Mononuclear cell (primary cell): ENCODE results near the gene AGPAT2. TPM values are rescaled to one million over a fixed set of nuclear protein-coding genes. Genes with fewer than 3 reads are reported as not detected.
"Not testable (repeated sequence)": the region's sequence is repeated elsewhere in the genome, so short reads cannot be mapped to it uniquely, and the experiment has no call there.

Source experiments
- H3K27me3 ChIP-seq: 2 replicates; pipeline ENCODE4 v1.6.0; 2011; ENCODE audit warnings: low read length, control low read depth; ENCODE audit not compliant: insufficient read depth
- H3K4me1 ChIP-seq: 2 replicates; pipeline ENCODE4 v1.5.1; 2011; ENCODE audit warnings: mild to moderate bottlenecking, low read length, control low read depth; ENCODE audit not compliant: insufficient read depth
- H3K4me3 ChIP-seq: 2 replicates; pipeline ENCODE4 v1.5.1; 2011; ENCODE audit warnings: mild to moderate bottlenecking, low read length, moderate library complexity
- H3K9me3 ChIP-seq: 2 replicates; pipeline ENCODE4 v1.5.1; 2011; ENCODE audit warnings: low read depth, mild to moderate bottlenecking, control low read depth, low read length
- total RNA-seq: library from RNA; depleted of rRNA; stranded (reverse); fragments of >200 nt; gene quantifications from one replicate; pipeline ENCODE4 v1.2.3, GENCODE V29; 2012

The AGPAT2 gene
- total RNA-seq, 1 donor, result 18.7 TPM

DNA sequence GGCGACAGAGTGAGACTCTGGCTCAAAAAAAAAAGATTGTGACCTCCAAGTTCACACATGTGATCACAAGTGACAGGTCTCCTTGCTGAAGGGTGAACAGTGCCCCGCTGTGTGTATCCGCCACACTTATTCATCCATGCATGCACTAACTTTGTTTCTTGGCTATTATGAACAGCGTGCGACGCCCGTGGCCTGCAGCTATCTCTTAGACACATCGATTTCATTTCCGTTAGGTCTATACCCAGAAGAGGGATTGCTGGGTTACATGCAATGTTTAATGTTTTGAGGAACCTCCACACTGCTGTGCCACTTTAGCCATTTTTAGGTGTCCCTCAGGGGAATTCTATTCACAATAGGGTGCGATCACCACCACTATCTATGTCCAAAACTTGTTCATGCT lies 36.6 kb downstream of the AGPAT2 start:
- H3K4me3 ChIP-seq, result no peak overlapping the region
- H3K27me3 ChIP-seq, result peaks cover 19% of the 10 kb centered on the region
- H3K4me1 ChIP-seq, result peaks cover 18% of the 10 kb centered on the region
- no peaks in the 10 kb centered on the region for H3K9me3 ChIP-seq

DNA sequence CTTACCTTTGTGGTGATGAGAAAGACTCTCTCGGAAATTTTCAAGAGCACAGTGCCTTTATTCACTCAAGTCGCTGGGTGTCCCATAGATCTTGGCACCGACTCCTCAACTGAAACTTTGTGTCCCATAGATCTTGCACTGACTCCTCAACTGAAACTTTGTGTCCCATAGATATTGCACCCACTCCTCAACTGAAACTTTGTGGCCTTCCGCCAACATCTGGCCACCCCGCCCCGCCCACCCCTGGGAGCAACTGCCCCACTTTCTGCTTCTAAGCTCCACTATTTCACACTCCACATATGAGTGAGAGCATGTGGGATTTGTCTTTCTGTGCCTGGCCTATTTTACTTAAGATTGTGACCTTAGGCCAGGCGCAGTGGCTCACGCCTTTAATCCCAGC lies 37.2 kb downstream of the AGPAT2 start:
- no peak overlapping the region for H3K4me3 ChIP-seq
- peaks cover 17% of the 10 kb centered on the region for H3K27me3 ChIP-seq
- H3K4me1 ChIP-seq, result peaks cover 21% of the 10 kb centered on the region
- H3K9me3 ChIP-seq, result no peaks in the 10 kb centered on the region

DNA sequence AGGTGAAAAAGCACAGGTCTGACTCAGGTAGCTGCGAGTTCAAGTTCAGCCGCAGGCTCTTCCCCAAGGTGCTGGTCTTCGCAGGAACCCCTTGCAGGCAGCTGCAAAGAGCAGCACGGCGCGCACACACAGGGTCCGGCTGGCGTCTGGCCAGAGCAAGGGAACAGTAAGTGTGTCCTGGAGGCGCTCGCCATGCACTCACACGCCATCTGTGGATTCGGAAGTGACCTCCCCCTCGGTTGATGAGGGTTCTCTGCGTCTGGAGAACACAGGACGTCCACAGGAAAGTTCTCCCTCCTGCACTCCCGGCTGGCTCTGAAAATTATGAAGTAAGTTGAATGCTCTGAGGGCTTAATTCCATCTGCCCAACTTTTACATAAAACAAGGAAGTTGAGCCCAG lies 38.5 kb downstream of the AGPAT2 start:
- Histone ChIP-seq H3K27me3 (peaks cover 21% of the 10 kb centered on the region), H3K4me3 (no peak overlapping the region), H3K9me3 (no peaks in the 10 kb centered on the region), H3K4me1 (peaks cover 34% of the 10 kb centered on the region)

DNA sequence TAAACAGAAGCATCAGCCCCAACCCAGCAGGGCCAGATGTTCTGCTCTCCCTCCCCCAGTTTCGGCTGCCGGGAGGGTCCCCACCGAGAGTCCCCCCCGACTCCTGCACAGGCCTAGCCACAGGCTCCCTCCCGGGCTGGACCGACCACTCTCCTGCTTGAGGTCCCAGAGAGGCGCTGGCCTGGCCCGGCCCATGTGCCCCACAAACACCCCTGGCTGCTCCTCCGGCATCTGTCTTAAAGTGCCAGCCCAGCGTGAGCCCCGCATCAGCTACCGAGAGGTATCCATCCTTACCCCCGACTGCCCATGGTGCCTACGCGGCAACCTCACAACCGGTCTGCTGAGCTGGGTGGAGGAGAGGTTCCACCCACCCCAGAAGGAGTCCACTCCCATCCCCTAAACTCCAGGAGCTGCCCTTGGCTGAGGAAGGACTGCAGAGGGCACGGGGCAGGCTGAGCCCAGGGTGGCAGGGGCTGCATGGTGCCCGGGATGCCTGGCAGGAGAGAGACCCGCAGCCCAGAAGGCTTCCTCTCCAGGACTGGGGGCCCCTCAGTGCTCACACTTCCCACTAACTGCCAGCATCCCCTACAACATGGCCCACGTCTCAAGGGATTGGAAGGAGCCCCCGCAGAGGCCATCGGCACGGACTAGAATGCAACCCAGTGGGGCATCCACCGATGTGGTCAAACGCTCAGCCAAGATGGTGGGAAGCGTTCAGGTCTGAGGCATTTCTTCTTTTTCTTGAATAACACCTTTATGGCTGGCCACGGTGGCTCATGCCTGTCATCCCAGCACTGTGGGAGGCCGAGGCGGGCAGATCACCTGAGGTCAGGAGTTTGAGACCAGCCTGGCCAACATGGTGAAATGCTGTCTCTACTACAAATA lies 40.2 kb downstream of the AGPAT2 start:
- Histone ChIP-seq H3K9me3 (no peaks in the 10 kb centered on the region), H3K4me3 (no peak overlapping the region), H3K27me3 (peaks cover 26% of the 10 kb centered on the region), H3K4me1 (peaks cover 39% of the 10 kb centered on the region)

DNA sequence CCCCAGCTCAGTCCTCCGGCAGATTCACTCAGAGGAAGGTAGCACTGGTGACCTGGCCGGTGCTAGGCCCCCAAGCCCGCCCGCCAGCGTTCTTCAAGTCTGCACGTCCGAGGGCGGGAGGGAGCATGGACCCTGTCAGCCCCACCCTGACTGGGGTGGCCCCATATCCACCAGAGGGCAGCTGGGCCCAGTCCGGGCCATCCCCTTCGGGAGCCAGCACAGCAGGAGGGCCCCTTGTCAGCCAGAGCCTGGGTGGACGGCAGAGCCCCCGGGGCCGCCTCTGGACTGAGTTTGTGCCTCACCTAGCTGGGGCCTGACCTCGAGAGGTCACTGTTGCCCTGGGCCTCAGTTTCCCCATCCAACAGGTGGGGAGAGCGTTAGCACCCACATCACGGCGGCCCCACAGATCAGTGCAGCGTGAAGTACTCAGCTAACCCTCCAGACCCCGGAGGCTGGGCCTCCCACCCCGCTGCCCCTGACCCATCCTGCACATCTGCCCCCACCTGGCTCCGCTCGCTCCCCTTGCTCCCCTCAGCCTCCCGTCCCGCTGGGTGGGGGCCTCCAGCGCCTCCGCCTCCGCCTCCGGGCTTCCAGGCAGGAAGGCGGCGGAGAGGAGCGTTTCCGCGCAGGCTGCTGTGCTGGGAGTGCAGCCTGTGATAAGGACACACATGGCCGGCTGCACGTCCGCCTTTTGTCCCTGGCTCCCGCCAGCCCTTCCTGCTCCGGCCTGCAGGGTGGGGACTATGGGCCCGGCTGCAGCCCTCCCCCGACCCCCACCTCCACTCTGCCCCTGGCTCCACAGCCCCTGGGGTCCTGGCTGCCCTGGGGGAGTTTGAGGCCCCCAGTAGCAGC lies 41.1 kb downstream of the AGPAT2 start:
- no peak overlapping the region for H3K4me3 ChIP-seq
- peaks cover 26% of the 10 kb centered on the region for H3K27me3 ChIP-seq
- H3K9me3 ChIP-seq, result no peaks in the 10 kb centered on the region
- H3K4me1 ChIP-seq, result peaks cover 39% of the 10 kb centered on the region

DNA sequence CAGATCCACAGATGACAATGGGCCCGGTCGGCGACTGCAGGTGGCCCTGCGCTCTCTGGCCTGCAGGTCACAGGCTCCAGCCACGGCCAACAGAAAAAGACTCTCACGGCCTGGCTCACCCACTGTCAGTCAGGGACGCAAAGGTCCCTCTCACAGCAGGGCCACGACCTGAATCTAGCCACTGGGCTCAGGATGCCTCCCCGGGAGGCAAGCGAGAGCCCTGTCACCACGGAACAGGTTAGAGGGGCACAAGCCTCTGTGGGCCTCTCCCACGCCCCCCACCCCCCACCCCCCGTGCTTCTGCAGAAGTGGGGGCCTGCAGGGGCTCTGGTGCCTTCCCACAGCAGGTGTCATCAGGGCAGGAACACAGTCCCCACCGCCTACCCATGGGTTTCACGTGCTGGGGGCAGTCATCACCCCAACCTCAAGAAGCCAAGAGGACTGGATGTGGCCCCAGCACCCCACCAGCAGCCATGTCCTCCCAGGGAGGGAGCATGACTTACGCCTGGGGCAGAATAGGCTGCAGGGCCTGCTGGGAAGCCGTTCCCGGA lies 41.8 kb downstream of the AGPAT2 start:
- peaks cover 39% of the 10 kb centered on the region for H3K4me1 ChIP-seq
- peaks cover 26% of the 10 kb centered on the region for H3K27me3 ChIP-seq
- H3K4me3 ChIP-seq, result no peak overlapping the region

DNA sequence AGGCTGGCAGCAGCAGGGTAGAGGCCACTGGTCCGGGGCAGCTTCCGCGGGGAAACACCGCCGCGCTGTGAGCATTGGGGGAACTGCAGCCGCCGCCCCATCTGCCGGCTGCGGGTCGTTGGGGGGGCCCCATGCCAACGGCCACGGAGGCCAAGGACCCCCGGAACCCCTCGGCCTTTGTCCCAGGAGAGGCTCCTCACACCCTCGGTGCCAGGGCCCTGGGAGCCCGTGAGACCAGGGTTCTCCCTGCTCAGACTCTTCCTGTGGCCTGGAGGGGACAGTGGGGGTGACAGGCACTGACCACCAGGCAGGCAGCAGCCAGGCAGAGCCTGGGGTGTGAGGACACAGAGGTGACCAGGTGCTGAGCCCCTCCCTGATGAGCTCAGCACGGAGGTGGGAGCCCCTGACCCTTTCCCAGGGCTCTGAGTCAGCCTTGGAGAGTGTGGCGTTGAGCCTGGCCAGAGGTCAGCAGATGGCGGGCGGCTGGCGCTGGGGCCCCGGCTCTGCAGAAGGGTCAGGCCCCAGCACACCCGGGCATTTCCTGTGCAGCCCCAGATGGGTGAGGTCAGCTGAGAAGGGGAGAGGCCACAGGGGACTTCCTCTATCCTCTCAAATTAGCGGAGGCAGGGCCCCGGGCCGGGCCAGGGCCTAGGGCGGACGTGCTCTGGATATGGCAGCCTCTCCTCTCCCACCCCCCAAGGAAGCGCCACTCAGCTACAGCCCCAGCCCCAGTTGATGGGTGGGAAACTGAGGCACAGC lies 42.5 kb downstream of the AGPAT2 start:
- peaks cover 39% of the 10 kb centered on the region for H3K4me1 ChIP-seq
- no peaks in the 10 kb centered on the region for H3K9me3 ChIP-seq
- H3K27me3 ChIP-seq, result peaks cover 26% of the 10 kb centered on the region
- no peak overlapping the region for H3K4me3 ChIP-seq

More for the DNA sequence above, 41.8 kb downstream of the AGPAT2 start:
- H3K9me3 ChIP-seq, result no peaks in the 10 kb centered on the region

DNA sequence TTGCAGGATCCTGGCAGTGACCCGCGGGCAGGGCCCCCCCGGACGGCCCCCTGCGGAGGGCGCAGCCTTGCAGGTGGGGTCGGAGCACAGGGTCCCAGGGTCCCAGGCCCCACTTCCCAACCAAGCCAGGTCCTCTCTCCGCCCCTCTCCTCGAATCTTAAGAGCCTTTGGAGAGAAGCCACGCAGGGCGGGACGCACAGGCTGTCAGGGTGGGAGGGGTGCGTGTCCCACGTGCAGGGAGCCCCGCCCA lies 43.0 kb downstream of the AGPAT2 start:
- H3K27me3 ChIP-seq, result peaks cover 26% of the 10 kb centered on the region

DNA sequence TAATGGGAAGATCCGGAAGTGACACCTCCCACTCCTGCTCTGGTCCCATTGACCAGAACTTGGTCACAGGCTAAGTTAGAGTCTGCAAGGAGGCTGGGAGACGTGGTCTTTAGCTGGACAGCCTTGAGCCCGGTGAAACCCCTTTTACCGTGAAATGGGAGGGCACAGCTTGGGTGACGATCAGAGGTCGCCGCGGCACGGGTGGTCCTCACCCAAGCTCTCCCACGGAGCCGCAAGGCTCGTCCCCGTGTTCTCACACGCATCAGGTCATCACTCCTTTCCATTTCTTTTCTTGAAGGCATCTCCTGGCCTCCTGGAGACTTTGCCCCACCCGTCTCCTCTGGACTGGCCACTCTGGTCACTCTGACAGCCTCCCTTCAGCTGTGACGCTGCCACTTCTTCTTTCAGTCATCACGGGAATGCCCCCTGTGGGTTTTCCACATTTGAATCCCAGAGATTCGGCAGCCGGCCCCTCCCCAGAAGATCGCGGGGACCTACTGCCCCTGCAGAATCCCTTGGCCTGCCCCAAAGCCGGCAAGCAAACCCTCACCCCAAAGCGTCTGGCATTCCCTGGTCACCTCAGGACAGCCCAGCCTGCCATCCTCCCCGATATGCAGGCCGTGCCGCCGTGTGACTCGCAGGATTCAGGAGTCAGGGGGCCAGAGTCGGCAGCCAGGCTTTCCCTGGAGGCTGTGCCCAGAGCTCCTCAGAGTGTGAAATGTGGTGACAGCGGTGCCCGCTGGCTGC lies 43.5 kb downstream of the AGPAT2 start:
- Histone ChIP-seq H3K4me3 (no peak overlapping the region), H3K27me3 (peaks cover 26% of the 10 kb centered on the region), H3K9me3 (no peaks in the 10 kb centered on the region), H3K4me1 (peaks cover 37% of the 10 kb centered on the region)

More for the DNA sequence above, 43.0 kb downstream of the AGPAT2 start:
- H3K4me1 ChIP-seq, result peaks cover 39% of the 10 kb centered on the region
- H3K4me3 ChIP-seq, result no peak overlapping the region
- H3K9me3 ChIP-seq, result no peaks in the 10 kb centered on the region

DNA sequence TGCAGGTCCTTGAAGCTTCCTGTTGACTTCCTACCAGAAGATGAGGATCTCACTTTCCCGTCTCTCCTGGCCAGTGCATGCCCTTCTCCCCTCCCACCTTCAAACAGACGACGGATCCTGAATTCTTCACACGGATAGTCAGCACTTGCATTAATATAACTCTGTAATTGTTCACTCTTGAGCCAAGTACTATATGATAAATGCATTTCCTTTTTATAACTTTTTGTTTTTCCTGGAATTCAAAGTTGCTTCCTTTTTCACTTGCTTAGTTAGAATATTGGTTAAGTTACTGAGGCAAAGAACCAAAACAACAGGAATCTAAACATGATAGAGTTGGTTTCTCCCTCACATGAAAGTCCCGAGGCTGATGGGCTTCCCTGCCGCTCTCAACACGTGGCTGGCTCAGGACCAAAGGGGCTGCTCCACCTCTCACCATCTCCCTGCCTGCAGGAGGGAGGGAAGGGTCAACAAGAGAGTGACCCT lies 44.8 kb downstream of the AGPAT2 start:
- Histone ChIP-seq H3K4me3 (no peak overlapping the region), H3K27me3 (peaks cover 26% of the 10 kb centered on the region), H3K4me1 (peaks cover 31% of the 10 kb centered on the region), H3K9me3 (no peaks in the 10 kb centered on the region)

DNA sequence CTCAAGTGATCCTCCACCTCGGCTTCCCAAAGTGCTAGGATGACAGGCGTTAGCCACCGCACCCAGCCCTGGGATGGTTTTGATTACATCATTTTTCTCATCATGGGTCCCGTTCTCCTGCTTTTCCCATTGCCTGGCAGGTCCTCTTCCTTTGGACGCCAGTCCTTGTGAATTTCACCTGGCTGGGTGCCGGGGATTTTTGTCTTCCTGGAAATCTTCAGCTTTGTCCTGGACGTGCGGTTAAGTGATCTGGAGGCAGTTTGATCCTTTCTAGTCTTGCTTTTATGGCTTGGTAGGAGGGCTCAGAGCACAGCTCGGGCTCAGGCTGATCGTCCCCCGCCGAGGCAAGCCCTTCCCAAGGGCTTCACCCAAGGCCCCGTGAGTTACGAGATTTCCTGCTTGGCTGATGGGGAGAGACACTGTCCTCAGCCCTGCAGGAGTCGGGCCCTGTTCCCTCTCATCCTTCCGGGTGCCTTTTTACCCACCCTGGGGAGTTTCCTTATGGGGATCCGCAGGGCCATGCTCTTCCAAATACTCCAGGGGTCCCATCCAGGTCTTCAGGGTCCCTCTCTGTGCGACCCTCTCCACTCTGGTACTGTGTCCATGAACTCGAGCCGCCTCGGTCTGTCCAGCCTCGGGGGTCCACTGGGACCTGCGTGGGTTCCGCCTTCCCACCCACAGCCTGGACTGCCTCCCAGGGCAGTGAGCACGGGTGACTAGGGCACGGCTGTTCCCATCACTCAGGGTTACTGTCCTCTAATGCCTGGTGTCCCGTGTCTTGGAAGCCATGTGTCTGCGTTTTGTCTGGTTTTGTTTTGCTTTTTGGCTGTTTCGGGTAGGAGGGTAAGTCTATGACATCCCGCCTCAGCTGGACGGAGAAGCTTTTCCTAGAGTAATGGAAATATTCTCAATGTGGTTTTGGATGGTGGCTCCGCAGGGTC lies 46.8 kb downstream of the AGPAT2 start:
- H3K4me3 ChIP-seq, result no peak overlapping the region
- no peaks in the 10 kb centered on the region for H3K9me3 ChIP-seq
- peaks cover 21% of the 10 kb centered on the region for H3K4me1 ChIP-seq
- H3K27me3 ChIP-seq, result peaks cover 12% of the 10 kb centered on the region

DNA sequence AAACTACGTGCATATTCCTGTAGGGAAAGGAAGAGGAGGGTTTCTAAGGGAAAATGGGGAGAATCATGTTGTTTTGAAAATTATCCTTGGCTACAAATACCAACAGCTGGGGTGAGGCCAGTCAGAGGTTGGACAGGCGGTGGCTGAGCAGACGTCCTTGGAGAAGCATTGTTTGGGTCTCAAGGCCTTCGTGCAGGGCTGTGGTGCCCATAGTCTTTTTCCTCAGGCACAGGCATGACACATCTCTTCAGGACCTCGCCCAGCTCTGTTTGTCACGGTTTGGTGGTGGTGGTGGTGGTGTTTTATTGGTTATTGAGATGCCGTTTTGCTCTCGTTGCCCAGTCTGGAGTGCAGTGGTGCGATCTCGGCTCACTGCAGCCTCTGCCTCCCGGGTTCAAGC lies 52.4 kb downstream of the AGPAT2 start:
- H3K4me3 ChIP-seq, result no peak overlapping the region
- H3K4me1 ChIP-seq, result peaks cover 13% of the 10 kb centered on the region

DNA sequence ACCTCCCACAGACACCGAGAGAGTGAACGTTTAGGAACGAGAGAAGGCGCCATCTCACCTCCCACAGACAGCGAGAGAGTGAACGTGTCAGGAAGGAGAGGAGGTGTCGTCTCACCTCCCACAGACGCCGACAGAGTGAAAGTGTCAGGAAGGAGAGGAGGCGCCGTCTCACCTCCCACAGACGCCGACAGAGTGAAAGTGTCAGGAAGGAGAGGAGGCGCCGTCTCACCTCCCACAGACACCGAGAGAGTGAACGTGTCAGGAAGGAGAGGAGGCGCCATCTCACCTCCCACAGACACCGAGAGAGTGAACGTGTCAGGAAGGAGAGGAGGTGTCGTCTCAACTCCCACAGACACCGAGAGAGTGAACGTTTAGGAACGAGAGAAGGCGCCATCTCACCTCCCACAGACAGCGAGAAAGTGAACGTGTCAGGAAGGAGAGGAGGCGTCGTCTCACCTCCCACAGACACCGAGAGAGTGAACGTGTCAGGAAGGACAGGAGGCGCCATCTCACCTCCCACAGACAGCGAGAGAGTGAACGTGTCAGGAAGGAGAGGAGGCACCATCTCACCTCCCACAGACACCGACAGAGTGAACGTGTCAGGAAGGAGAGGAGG lies 54.7 kb downstream of the AGPAT2 start:
- not testable (repeated sequence) for H3K27me3 ChIP-seq, H3K9me3 ChIP-seq, H3K4me3 ChIP-seq
- peaks cover 13% of the 10 kb centered on the region for H3K4me1 ChIP-seq

More for the DNA sequence above, 52.4 kb downstream of the AGPAT2 start:
- H3K27me3 ChIP-seq, result no peaks in the 10 kb centered on the region
- H3K9me3 ChIP-seq, result no peaks in the 10 kb centered on the region
